Measurements from ENCODE around the gene IFNLR1.

DNA sequence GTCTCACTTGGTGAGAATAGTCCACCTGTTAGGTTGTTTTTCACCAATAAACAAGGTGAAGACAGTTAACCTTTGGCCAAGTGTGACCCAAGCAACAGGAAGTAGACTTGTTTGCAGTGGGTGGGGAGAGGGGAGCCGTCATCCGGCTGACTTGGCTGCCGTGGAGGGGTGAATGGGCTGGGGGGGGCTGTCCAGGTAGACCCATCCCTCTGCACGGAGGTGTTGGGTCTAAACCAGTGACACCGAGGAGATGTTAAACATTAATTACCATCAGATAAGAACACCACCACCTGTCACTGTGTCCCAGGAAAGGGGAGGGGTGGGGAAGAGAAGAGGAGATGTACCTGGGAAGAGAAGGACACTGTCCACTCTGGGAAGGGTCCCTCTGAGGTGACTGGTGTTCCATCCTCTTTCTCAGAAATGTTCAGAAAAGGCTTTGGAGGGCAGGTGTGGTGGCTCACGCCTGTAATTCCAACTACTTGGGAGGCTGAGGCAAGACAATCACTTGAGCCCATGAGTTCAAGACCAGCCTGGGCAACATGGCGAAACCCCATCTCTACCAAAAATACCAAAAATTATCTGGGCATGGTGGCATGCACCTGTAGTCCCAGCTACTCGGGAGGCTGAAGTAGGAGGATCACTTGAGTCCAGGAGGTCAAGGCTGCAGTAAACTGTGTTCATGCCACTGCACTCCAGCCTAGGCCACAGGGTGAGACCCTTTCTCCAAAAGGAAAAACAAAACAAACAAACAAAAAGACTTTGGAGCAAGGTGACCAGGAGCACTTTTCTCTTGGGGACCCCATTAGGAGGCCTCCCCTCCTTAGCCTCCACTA lies 68.5 kb downstream of the IFNLR1 start:
- TF ChIP-seq, protein P1, sequence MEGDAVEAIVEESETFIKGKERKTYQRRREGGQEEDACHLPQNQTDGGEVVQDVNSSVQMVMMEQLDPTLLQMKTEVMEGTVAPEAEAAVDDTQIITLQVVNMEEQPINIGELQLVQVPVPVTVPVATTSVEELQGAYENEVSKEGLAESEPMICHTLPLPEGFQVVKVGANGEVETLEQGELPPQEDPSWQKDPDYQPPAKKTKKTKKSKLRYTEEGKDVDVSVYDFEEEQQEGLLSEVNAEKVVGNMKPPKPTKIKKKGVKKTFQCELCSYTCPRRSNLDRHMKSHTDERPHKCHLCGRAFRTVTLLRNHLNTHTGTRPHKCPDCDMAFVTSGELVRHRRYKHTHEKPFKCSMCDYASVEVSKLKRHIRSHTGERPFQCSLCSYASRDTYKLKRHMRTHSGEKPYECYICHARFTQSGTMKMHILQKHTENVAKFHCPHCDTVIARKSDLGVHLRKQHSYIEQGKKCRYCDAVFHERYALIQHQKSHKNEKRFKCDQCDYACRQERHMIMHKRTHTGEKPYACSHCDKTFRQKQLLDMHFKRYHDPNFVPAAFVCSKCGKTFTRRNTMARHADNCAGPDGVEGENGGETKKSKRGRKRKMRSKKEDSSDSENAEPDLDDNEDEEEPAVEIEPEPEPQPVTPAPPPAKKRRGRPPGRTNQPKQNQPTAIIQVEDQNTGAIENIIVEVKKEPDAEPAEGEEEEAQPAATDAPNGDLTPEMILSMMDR (IDR thresholded peaks at IDR 0.05; ENCODE audit: extremely low read depth in 1 of 2, insufficient read depth in 1 of 2, low read depth in 1 of 2, low read length in 2 of 2): no peak
- TF ChIP-seq POLR2AphosphoS5 (IDR thresholded peaks at IDR 0.05; ENCODE audit: insufficient read depth, low read depth, low read length) (no peak), MYC (IDR thresholded peaks at IDR 0.05; ENCODE audit: low read depth, low read length) (no peak), POLR2A (IDR thresholded peaks at IDR 0.05; ENCODE audit: low read depth, low read length) (no peak), EZH2 (IDR thresholded peaks at IDR 0.05; ENCODE audit: borderline replicate concordance, low read depth, low read length, severe bottlenecking) (no peak), FOS (IDR thresholded peaks at IDR 0.05; ENCODE audit: borderline replicate concordance, insufficient read depth, low read length) (no peak), GATA2 (IDR thresholded peaks at IDR 0.05; ENCODE audit: insufficient read depth, insufficient read length, low read depth, low read length) (no peak), JUN (IDR thresholded peaks at IDR 0.05; ENCODE audit: borderline replicate concordance, insufficient read depth, insufficient read length, low read depth) (no peak)
- TF ChIP-seq, protein P2, sequence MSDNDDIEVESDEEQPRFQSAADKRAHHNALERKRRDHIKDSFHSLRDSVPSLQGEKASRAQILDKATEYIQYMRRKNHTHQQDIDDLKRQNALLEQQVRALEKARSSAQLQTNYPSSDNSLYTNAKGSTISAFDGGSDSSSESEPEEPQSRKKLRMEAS (IDR thresholded peaks at IDR 0.05; ENCODE audit: insufficient read depth, insufficient read length): no peak

Measured in endothelial cell of umbilical vein (primary cell).